Pancreas (tissue), 10 donors: Measurements from ENCODE around the gene EIF4E1B. TPM values are rescaled to one million over a fixed set of nuclear protein-coding genes. Genes with fewer than 3 reads are reported as not detected.
"Not testable (repeated sequence)": the region's sequence is repeated elsewhere in the genome, so short reads cannot be mapped to it uniquely, and the experiment has no call there.

Experiments used
- ATAC-seq, 4 donors: fragments of 200-7000 bp; cut with Tn5 transposase; one replicate each; pipeline versions ENCODE4 v1.8.0 to v1.9.1; 2020; ENCODE audit warnings: mild to moderate bottlenecking in 4 of 4, moderate library complexity in 4 of 4
- DNase-seq, 6 donors: peaks; one replicate each; pipeline ENCODE4 v3.0.0-alpha.2; 2020
- FAIRE-seq: peaks from 2 replicates; lab custom pipeline; 2012; peaks lifted over from hg19 to GRCh38; lab: Jason Lieb, UNC
- H3K27ac ChIP-seq, 4 donors: fragments of 200-600 bp; sonication (generic); 1 replicate in 3 of 4; 2 replicates in 1 of 4; pipeline versions ENCODE4 v1.5.0 to v1.8.0; 2020
- H3K27me3 ChIP-seq, 4 donors: fragments of 200-600 bp; one replicate each; pipeline ENCODE4 v1.8.0; 2021
- H3K36me3 ChIP-seq, 3 donors: fragments of 200-600 bp; sonication (generic) in 1 of 3; one replicate each; pipeline versions ENCODE4 v1.5.0 to v1.8.0; 2020 to 2021
- H3K4me1 ChIP-seq, 3 donors: fragments of 200-600 bp; one replicate each; pipeline ENCODE4 v1.8.0; 2021
- H3K4me3 ChIP-seq, 4 donors: fragments of 200-600 bp; sonication (generic) in 2 of 4; one replicate each; pipeline versions ENCODE4 v1.5.0 to v1.8.0; 2020 to 2021
- H3K9me3 ChIP-seq, 4 donors: fragments of 200-600 bp; one replicate each; pipeline ENCODE4 v1.8.0; 2021
- WGBS, 2 donors: extraction: QIAGEN DNeasy Blood & Tissue Kit; methylation state at CpG; one replicate each; pipeline ENCODE4 v1.1.7; 2013; 5-methylcytosine and 5-hydroxymethylcytosine counted together
- intact Hi-C, 3 donors: fragments of 100-400 bp; cut with DNase I; formaldehyde crosslinking; loops; one replicate each; pipeline versions ENCODE4 v1.11.1 to v1.14.2; 2022
- polyA plus RNA-seq, 2 donors: library from polyadenylated mRNA; stranded (reverse); fragments of 200-250 nt; gene quantifications; one replicate each; pipeline ENCODE4 v1.2.3, GENCODE V29; 2013
- total RNA-seq, 6 donors: library from RNA; stranded (reverse); fragmentation: NEBNext Ultra II Directional in 4 of 6; extraction: Animal tissue kit (Norgen Biotek cat#: 25700) in 4 of 6; gene quantifications; one replicate each; pipeline versions ENCODE4 v1.2.1 to v1.2.4, GENCODE V29; 2021 to 2023
- TF ChIP-seq, protein P1 (sequence below), 4 donors: fragments of 200-600 bp; sonication (generic) in 3 of 4; IDR thresholded peaks; one replicate each; pipeline versions ENCODE4 v1.5.0 to v1.8.0; 2021; ENCODE audit warnings: antibody characterized with exemption in 4 of 4
- donor health status: healthy with polysubstance abuse.
- donor health status: DM: no; HTN: no; CAD: no; lungs with moderate emphysema.
- donor health status: DM: no; HTN: no; CAD: no.
- donor health status: control.
- donor health status: control.
- donor health status: Bipolar disorder and iron deficiency.
- donor health status: DM: yes; HTN: yes; CAD: no.
- donor health status: DM: no; HTN: no; CAD: no.
- donor health status: DM: no; HTN: no; CAD: no.
- donor health status: DM: yes; HTN: yes; CAD: no.

The EIF4E1B gene
- total and polyA plus RNA-seq, 8 donors = 0.04 to 1.5 (median 0.30) TPM; not detected in 5

DNA sequence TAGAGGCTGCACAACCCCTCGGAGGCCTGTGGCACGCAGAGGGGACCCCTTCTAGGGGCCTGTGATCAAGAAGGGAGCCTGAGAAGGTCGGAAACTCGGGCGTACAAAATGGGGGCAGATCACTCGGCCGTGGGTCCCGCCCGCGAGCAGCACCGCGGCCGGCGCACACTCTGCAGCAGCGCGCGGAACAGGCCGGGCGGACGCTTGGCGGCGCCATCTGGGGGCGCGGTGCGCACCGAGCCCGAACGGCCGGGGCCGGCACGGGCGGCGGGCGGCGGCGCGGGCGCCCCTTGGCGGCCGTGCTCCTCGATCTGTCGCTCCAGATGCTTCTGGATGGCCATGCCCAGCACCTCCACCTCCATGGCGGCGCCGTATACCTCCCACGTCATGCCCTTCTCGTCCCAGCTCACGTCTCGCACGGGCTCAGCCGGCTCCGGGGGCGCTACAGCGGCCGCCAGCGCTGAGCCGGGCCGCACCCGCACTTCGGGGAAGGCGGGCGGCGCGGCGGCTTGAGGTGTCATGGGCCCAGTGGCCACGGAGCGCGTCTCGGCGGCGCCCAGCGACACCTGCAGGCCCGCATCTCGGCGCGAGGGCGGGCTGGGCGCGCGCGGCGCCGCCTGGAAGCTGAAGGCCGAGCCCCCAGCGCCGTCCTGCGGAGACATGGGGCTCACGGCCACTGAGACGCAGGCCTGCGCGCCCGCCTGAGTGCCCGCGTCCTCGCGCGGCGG lies 33.6 kb upstream of the EIF4E1B start:
- no peaks in the 10 kb centered on the region for H3K4me1 ChIP-seq
- peak; percentile 81 to 92 (median 82) for ATAC-seq
- TF ChIP-seq, protein P1, sequence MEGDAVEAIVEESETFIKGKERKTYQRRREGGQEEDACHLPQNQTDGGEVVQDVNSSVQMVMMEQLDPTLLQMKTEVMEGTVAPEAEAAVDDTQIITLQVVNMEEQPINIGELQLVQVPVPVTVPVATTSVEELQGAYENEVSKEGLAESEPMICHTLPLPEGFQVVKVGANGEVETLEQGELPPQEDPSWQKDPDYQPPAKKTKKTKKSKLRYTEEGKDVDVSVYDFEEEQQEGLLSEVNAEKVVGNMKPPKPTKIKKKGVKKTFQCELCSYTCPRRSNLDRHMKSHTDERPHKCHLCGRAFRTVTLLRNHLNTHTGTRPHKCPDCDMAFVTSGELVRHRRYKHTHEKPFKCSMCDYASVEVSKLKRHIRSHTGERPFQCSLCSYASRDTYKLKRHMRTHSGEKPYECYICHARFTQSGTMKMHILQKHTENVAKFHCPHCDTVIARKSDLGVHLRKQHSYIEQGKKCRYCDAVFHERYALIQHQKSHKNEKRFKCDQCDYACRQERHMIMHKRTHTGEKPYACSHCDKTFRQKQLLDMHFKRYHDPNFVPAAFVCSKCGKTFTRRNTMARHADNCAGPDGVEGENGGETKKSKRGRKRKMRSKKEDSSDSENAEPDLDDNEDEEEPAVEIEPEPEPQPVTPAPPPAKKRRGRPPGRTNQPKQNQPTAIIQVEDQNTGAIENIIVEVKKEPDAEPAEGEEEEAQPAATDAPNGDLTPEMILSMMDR (IDR thresholded peaks at IDR 0.05) = no peak
- H3K27me3 ChIP-seq = no peaks in the 10 kb centered on the region
- no peaks in the 10 kb centered on the region for H3K9me3 ChIP-seq
- H3K4me3 ChIP-seq = peak overlapping the region in 2 of 4 donors; percentile 25 to 42
- H3K36me3 ChIP-seq = no peaks in the 10 kb centered on the region
- peak in 4 of 6 donors; percentile 36 to 76 (median 56) for DNase-seq
- no peak overlapping the region for H3K27ac ChIP-seq
- 5 to 10% methylated on average over 44 to 98 of the region's 98 CpGs for WGBS, 2 donors
- intact Hi-C loops = no loop called here
- FAIRE-seq = no peak

DNA sequence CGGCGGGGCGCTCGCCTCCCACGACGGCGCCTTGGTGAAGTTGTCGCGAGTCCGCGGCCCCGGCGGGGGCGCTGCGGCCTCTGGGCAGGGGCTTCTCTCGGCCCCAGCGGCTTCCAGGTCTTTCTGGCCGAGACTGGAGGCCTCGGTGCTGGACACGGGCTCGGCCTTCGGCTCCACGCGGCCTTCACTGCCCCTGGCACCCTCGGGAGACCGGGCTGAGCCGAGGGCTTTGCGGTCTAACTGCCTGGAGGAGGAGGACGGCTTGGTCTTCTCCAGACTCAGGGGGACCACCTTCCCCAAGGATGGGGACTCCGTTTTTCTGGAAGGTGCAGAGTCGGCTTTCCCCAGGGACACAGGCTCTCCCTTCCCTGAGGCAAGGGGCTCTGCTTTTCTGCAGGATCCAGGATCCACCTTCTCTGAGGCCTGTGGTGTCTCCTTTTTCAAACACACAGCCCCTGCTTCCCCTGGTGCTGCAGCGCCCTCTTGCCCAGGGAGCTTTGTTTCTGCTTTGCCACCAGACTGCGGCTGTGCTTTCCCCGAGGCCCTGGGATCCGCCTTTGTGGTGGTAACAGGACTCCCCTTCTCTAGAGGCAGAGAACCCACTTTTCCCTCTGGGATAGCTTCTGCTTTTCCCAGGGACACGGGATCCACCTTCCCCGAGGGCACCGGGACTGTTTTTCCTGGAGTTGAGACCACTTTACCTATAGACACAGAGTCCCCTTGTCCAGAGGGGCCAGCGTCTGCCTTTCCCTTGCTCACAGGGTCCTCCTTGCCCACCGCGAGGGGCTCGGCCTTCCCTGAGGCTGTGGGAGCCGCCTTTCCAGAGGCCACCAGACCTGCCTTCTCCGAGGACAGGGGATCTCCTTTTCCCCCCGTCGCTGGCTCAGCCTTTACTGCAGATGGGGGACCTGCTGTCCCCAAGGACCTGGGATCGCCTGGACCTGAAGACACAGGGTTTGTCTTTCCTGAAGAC lies 32.8 kb upstream of the EIF4E1B start:
- no peaks in the 10 kb centered on the region for H3K27me3 ChIP-seq
- no peaks in the 10 kb centered on the region for H3K9me3 ChIP-seq
- H3K36me3 ChIP-seq = no peaks in the 10 kb centered on the region
- 56 to 66% methylated on average over 47 of the region's 47 CpGs for WGBS, 2 donors
- peak overlapping the region in 2 of 4 donors; percentile 25 to 42 for H3K4me3 ChIP-seq
- no peak for ATAC-seq
- DNase-seq = peak in 1 of 6 donors; percentile 66
- FAIRE-seq = no peak
- intact Hi-C loops = no loop called here
- H3K27ac ChIP-seq = no peak overlapping the region
- no peaks in the 10 kb centered on the region for H3K4me1 ChIP-seq
- TF ChIP-seq, protein P1 (IDR thresholded peaks at IDR 0.05) = no peak

DNA sequence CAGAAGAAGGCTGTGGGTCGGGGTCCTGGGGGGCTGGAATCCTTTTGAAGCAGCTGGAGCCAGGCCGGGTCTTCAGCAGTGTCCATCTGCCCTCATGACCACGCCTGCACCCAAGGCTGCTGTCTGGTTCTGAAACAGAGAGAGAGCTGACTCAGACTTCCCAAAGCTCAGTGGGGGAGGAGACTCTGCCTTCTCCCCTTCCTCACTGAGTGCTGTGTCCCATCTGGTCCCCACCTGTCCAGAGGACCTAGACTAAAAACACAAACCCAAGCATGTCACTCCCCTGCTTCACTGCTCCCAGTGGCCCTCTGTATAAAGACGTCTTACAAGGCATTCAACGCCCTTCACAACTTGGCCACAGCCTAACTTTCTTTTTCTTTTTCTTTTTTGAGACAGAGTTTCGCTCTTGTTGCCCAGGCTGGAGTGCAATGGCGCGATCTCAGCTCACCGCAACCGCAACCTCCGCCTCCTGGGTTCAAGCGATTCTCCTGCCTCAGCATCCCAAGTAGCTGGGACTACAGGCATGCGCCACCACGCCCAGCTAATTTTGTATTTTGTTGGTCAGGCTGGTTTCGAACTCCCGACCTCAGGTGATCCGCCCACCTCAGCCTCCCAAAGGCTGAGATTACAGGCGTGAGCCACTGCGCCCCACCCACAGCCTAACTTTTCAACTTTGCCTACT lies 30.6 kb upstream of the EIF4E1B start:
- not testable (repeated sequence) for DNase-seq

DNA sequence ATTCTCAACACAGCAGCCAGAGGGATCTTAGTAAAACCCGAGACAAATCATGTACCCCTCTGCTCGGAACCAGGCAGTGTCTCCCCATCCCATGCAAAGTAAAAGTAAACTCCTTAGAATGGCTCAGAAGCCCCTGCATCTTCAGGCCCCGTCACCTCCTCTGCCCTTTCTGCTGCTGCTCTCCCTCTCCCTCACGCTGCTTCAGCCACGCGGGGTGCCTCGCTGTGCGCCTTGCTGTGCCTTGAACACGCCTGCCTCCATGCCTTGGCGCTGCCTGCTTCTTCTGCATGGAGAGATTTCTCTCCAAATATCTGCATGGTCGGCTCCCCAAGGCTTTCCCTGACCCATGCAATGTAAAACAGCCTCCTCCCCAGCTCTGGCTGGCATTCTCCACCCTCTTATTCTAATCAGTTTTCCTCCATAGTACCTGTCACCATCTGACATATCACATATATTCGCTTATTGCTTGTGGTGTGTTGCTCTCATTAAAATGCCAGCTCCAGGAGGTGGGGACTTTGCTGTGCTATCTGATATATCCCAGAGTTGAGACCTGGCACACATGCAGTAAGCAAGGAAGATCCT lies 28.5 kb upstream of the EIF4E1B start:
- no peaks in the 10 kb centered on the region for H3K4me1 ChIP-seq
- no peak for FAIRE-seq
- TF ChIP-seq, protein P1 (IDR thresholded peaks at IDR 0.05) = no peak
- DNase-seq = peak in 1 of 6 donors; percentile 16
- ATAC-seq = no peak
- no peak overlapping the region for H3K4me3 ChIP-seq
- no peaks in the 10 kb centered on the region for H3K36me3 ChIP-seq
- WGBS, 2 donors = 58 to 63% methylated on average over 12 of the region's 12 CpGs
- H3K27ac ChIP-seq = no peak overlapping the region
- intact Hi-C loops = no loop called here
- H3K27me3 ChIP-seq = no peaks in the 10 kb centered on the region
- no peaks in the 10 kb centered on the region for H3K9me3 ChIP-seq

More for the DNA sequence above, 30.6 kb upstream of the EIF4E1B start:
- H3K36me3 ChIP-seq, intact Hi-C loops, H3K27me3 ChIP-seq, H3K27ac ChIP-seq, FAIRE-seq, ATAC-seq, H3K9me3 ChIP-seq, H3K4me1 ChIP-seq, H3K4me3 ChIP-seq: not testable (repeated sequence)
- 82 to 92% methylated on average over 18 to 19 of the region's 19 CpGs for WGBS, 2 donors
